Activated CD4-positive, alpha-beta T cell treated with anti-CD3 and anti-CD28 coated beads, Interleukin-10, Interleukin-2, amounts not matched to agents 100 ng/mL and 50 ng/mL, durations not matched to agents 16 hours and 8 hours (primary cell): ENCODE results near the gene LANCL2.
A peak's percentile ranks its signal among the peaks of the same experiment; 100 is the strongest.
"Not testable (repeated sequence)": the region's sequence is repeated elsewhere in the genome, so short reads cannot be mapped to it uniquely, and the experiment has no call there.

Experiments used
- DNase-seq: peaks from one replicate; pipeline ENCODE4 v3.0.0-alpha.2; 2020

The LANCL2 gene

DNA sequence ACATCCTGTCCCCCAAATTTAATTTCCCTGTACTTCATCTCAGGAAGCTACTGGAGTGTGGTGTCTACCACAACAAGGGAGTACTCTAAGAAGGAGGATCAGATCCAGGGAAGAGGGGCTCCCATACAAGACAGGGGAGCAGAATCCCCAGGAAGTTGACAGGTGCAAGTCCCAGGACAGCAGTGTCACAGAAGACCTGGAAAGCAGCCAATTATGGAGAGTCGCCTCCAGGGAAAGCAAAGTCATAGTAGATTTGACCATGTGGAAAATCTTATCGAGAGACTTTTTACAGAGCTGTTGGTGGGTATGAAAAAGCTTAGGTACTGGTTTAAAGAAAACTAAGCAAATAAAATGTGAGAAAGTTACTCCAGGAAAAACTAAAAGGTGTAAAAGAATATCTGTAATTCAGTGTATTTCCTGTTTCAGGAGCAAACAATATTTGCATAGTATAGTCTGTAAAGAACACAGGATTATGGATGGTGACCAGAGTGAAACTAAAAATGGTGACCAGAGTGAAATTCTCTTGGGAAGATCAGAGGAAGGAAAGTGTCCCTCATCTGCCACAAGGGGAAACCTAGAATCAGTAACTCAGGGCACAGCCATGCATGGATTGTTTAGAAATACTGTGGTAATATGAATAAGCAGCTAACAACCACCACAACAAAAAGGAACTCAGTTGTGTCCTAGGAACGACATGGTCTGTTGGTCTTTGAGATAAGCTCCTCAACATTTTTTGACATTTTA is 44.5 kb downstream of the LANCL2 start:
- no peak for DNase-seq

DNA sequence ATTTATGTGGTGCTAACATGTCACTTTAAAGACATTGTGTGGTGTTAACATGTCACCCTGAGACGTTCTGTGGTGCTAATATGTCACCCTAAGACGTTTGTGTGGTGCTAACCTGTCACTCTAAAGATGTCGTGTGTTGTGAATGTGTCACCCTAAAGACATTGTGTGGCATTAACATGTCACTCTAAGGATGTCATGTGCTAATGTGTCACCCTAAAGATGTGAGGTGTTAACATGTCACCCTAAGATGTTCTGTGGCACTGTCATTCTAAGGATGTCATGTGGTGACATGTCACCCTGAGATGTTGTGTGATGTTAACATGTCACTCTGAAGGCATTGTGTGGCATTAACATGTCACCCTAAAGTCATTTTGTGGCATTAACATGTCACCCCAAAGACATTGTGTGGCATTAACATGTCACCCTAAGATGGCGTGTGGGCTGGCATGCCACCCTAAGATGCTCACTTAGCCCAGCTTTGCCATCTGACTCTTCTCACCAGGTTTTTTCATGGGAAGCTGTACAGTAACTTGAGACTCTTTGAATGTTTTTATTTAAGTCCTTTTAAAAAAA is 45.6 kb downstream of the LANCL2 start:
- no peak for DNase-seq

DNA sequence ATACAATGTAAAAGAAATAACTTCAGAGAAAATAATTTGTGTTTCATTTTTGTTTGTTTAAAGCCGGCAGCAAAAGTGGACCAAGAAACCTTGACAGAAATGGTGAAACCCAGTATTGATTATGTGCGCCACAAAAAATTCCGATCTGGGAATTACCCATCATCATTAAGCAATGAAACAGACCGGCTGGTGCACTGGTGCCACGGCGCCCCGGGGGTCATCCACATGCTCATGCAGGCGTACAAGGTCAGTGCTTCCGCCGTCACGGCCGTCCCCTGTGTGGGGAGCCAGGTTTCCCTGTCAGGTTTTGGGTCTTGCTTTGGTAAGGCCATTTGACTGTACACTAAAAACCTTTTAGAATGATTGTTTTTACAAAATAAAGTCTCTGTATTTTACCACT is 46.7 kb downstream of the LANCL2 start:
- DNase-seq, result no peak

DNA sequence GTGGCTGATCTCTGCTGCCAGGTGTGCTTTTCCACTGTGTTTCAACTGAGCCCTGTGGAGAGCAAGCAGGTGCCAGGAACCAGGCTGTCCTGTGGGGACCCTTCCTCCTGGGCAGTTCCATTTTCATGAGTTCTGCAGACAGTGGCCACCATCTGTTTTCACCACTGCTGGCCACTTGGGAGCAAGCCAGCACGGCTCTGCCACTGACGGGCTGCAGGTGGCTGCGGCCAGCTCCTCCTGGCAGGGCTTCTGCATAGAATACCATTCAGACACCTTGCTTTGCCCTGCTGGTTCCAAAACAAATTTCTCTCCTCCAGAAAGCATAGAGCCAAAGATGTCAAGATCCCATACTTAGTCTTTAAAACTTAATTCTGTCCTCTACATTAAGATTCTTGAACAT is 48.3 kb downstream of the LANCL2 start:
- DNase-seq, result no peak

DNA sequence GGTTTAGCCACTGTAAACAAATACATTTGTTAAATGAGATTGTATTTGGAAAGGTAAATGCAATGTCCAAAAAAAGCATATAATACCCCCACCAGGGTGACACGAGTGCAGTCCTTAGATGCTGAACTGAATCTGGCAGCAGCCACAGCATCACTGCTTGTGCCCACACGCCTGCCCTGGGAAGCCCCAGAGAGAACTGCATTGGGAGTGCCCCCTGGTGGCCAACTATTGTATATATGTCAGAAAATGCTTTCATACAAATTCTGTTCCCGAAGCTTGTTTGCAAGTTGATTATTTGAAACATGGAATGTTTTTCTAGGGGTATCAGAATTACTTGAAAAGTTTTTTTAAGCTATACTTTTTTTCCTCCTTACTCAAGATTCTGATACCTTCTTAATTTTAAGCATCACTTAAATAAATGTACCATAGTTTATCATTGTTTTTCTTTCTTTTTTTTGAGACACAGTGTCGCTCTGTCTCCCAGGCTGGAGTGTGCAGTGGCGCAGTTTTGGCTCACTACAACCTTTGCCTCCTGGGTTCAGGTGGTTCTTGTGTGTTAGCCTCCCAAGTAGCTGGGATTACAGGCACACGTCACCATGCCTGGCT is 50.1 kb downstream of the LANCL2 start:
- peak; percentile 86 for DNase-seq

DNA sequence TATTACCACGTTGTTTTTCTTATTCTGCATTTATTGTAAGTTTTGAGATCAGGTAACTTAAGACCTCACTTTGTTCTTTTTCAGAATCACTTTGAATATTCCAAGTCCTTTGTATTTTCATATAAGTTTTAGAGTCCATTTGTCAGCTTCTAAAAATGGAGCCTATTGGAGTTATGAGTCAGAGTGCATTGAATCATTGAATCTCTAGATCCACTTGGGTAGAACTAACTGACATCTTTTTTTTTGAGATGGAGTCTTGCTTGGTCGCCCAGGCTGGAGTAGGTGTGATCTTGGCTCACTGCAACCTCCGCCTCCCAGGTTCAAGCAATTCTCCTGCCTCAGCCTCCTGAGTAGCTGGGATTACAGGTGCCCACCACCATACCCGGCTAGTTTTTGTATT is 52.3 kb downstream of the LANCL2 start:
- DNase-seq, result not testable (repeated sequence)

DNA sequence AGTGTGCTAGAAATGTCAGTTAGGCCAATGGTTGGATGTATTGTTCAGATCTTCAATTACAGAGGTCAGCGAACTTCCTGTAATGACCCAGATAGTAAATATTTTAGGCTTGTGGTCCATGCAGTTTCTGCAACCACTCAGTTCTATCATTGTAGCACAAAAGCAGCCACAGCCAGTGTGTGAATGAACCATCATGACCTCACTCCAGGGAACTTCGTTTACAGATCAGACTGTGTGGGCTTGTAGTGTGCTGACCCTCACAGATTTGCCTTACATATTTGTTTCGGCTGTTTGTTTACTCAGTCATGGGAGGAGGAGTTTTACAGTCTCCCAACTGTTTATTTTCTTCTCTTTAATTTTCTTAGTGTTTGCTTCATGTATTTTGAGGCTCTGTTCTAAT is 55.4 kb downstream of the LANCL2 start:
- DNase-seq, result no peak

DNA sequence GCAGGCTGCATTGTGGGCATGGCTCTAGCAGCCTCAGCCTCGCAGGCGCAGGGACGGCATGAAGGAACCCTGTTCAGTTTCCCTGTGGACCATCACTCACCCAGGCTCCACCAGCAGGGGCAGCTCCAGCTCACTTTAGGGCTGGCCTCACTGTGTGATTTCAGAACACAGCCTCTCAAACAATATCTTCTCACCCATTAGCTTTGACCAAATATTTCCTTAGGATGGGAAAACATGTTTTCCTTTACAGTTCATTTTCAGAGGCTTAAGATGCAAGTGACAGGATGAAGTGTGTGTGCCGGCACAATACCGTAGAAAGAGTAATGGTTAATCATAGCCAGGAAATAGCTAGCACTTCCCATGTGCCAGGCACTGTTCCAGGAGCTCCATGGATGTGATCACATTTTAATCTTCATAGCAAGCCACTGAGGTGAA is 58.2 kb downstream of the LANCL2 start:
- no peak for DNase-seq

DNA sequence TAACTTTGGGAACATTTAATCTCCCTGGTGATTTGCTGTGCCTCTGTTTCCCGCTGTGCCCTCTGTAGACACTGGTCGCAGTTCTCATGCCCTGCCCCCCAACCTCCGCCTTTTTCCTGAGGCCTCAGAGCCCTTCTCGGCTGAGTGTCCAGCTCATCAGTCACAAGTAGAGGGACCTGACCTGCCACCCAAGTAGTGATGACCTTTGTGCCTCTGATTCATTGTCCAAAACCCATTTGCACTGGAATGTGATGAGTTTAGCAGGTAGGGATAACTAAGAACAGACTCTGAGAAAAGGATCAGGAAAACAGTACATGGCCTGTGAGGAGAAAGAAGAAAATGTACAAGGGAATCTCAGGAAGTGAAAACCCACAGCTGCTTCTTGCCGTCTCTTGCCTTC is 58.8 kb downstream of the LANCL2 start:
- DNase-seq, result no peak

DNA sequence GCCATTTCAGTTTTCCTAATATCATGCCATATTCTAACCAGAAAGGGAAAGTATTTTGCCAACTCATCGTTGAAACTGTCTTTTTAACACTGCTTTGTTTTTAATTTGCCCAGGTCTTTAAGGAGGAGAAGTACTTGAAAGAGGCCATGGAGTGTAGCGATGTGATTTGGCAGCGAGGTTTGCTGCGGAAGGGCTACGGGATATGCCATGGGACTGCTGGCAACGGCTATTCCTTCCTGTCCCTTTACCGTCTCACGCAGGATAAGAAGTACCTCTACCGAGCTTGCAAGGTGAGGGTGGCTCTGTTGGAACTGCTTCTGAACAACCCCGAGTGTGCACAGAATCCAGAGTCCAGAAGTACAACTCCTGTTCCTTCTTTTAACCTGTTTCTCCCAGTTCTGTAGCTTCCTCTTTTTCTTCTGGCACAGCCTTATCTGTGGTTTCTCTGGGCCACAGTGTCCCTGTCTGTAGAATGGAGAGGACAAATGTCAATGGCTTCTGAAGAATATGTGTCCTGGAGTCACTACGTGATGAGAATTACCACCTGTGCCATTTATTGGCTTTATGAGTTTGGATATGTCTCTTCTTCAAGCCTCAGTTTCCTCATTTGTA is 60.1 kb downstream of the LANCL2 start:
- no peak for DNase-seq

DNA sequence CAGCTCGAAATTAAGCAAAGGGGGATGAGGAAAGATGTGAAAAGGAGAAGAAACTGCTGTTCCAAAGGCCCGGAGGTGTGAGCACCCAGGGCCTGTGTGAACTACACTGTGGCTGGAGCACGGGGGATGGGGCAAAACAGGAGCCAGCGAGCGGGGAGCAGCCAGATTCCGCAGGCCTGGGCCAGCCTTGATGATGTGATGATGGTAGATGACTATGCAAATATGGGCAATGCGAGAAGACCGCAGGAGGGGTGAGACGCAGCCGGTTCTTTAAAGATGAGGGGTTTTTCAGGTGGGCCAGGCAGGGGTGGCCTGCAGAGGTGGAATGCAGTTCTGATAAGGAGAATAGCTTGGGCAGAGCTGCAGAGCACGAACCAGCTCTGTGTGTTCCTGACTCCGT is 61.5 kb downstream of the LANCL2 start:
- no peak for DNase-seq

DNA sequence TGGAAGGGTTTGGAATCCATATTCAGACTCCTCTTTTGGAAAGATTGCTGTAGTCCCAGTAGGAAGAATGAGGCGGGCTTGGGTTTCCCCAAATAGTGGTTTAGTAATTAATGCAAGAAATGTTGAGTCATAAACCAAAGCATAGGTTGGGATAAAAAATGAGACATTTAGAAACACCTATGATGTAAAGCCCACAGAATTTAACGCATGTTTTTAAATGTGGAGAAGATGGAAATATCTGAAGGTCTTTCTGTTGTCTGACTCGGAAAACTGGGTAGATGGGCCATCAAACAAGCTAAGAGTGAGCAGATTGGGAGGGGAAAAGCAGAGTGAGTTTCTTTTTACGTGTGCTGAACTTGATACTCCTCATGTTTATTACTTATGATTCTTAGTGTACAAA is 62.2 kb downstream of the LANCL2 start:
- peak; percentile 32 for DNase-seq

DNA sequence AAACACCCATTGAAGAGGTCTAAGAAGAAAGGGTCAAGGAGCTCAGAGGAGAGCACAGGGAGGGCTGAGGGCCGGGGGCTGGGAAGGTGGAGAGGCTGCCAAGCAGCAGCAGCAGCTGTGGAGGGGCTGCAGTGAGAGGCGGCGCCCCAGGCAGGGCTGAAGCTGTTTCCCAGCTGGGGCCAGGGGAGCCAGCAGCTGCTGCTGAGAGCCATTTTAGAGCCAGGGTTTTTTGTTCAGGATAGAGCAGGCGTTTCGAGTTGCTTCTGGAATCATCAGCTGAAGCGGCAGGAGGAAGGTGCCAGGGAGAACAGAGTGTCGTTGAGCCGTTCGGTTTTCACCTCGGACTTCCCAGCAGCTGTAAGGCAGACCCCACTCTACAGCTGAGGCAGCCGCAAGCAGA is 62.7 kb downstream of the LANCL2 start:
- DNase-seq, result no peak

DNA sequence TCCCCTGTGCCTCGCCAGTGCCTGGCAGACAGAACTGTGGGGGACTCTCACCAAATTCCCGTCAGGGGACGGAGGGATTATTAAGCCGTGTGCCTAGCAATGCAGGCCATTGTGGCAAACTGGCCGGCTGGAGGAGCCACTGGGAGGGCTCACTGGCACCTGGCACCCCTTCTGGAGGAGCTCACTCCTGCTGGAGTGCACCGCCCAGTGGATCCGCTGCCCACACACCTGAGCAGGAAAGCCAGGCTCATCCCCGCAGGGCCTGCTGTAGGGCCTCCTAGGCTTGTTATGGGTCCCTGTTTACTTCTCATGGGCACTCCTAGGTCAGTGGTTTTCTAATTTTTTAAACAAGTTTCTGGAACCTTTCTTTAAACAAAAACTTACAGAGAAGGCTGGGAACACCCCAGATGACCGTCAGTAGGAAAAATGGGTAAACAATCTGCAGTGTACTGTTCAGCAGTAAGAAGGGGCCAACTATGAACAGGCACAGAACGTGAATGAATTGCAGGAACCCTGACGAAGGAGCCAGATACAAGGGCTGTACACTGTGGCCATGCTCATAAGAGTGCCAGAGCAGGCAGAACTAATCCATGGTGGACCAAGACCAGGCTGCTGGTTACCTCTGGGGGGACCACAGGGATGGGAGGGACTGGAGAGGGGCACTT is 64.8 kb downstream of the LANCL2 start:
- no peak for DNase-seq

DNA sequence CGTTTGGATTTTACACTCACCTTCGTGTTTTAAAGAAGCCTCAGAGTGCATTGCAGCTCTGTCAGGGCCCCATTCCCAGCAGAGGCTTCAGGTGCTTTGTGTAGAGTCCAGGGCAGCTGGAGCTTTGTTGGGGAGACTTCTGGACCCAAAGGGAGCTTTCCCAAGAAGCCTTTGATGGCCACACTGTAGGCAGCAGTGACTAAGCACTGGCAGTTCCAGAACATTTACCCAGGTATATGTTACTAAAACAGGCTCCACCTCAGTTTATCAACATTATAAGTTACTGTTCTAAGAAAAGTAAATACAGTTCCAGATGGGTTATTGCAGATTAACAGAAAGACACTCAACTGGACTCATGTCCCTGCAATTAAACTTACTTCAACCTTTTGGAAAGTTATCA is 66.8 kb downstream of the LANCL2 start:
- DNase-seq, result no peak

DNA sequence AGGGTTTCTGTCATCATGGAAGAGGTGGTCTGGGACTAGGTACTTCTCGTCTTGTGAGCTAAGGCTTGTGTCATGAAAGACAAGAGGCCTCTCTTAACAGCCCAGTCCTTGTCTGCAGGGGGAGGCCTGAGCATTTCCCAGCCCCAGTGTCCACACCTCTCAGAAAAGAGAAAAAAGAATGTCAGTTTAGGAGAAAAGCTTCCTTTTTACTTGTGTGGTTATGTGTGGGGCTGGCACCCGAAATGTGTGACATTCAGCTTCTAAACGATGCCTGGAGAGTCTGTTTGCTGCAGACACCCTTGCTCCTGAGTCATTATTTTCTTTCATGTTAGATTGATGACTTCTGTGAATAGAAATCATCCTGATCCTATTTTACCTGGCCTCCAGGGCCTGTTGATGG is 67.4 kb downstream of the LANCL2 start:
- DNase-seq, result no peak

DNA sequence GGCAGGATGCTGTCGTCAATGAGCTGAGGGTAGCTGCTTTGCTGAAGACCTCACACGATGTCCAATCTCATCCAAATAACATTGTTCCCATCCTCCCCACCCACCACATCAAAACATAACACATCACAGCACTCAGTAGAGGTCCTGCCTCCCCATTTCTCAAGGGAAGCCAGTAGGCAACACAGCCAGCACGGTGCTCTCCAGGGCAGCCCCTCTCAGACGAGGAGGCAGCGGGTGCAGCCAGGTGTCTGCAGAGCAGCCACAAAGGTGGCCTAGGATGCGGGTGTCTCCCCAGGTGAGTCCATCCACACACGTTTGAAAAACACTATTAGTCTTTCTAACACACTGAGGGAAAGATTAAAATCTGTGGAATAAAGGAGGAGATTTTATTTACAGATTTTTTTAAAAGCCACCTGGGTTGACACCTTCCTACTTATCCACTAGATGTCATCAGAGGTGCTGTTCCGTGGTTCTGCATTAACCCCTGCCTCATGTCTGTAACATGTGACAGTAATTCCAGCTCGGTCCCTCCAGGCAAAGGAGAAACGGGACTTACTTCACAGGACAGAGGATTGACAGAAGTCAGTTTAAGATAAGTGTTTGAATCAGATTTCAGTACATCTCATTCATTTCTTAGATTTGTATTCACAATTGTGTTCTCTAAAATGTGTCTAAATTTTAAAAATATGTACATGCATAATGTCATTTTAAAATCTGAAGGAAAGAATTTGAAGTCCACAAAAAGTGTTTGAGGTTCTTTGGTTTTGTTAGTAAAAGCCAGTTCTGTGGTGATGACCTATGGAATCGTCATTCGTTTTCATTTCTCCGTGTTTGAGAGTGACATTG is 68.0 kb downstream of the LANCL2 start:
- DNase-seq, result peak; percentile 41

DNA sequence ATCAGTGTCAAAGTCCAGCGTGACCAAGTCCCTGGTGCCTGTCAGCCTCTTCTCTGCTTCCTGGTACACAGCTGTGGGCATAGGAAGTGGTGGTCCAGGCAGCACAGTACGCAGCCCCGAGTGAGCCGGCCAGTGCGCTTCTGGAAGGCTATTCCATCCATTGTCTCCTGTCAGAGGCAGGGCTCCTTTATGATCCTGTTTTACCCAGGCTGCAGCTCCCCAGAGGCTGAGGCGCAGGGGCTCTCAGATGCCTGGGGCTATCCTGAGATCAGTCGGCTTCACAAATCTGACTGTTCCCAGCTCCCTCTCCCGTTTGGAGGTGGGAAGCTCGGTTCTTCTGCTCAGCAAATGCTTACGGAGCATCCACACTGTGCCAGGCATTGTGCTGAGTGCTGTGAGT is 70.3 kb downstream of the LANCL2 start:
- DNase-seq, result no peak

DNA sequence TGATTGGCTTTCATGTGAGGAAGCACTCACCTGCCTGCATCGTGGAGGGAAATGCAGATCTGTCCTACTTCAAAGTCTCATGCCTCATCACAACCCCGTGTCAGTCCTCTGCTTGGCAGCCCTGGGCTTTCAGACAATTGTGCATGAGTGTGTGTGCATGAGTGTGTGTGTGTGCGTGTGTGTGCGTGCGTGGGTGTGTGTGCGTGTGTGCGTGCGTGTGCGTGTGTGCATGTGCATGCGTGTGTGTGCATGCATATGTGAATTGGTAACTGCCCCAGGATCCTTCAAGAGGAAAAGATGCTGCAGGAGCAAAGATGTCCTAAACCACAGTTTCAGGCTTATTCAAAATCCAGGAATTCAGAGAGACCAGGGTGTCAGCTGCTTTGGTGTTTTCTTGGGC is 71.3 kb downstream of the LANCL2 start:
- DNase-seq, result no peak

DNA sequence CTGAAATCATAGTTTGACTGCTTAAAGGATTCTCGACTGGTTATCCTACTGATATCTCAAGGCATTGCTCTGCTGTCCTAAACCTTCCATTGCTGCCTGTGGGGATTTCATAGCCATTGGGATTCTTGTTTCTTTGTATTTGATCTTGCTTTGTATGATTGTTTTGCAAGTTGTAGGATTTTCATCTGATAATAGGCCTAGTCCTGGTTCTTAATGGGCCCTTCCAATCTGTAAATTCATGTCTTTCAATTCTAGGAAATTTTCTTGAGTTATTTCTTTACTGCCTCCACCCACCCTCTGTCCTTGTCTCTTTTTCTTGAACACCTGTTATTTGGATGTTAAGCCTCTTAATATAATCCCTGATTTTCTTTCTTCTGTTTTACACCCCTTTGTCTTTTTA is 72.2 kb downstream of the LANCL2 start:
- no peak for DNase-seq

DNA sequence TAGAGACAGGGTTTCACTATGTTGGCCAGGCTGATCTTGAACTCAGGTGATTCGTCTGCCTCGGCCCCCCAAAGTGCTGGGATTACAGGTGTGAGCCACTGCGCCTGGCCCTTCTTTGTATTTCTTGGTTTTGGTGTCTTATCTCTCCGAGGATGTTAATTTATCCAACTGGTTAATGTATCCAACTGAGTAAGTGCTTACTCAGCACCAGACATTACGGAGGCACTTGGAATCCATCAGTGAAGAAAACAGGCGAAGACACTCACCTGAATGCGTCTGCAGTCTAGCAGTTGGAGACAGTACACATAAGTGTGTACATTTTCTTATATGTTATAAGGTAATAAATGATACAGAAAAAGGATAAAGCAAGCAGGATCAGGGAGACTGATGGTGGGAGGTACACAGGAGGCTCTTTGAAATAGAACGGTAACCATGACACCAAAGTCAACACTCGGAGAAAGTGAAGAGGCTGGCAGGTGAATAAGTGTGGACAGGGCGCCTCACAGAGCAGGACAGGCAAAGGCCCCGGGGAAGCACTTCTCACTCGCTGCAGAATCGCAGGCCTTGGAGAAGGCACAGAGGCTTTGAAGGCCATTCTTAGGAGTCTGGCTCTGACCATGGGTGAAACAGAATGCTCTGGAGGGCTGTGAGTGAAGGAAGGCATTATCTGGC is 73.1 kb downstream of the LANCL2 start:
- DNase-seq, result no peak
